GM19372 (cell line): Measurements from ENCODE around the gene GPR152.
"Not testable (repeated sequence)": the region's sequence is repeated elsewhere in the genome, so short reads cannot be mapped to it uniquely, and the experiment has no call there.

Experiments
- ATAC-seq: cut with Tn5 transposase; IDR thresholded peaks from one replicate; pipeline ENCODE4 v1.9.1; 2021; ENCODE audit warnings: mild to moderate bottlenecking, low read depth, moderate library complexity; ENCODE audit not compliant: unreplicated experiment

Gene GPR152

GRCh38 chr11:67466962-67467771 is 14.6 kb upstream of the GPR152 start:
- ATAC-seq: no peak

GRCh38 chr11:67466367-67466766 is 13.8 kb upstream of the GPR152 start:
- ATAC-seq: no peak

DNA sequence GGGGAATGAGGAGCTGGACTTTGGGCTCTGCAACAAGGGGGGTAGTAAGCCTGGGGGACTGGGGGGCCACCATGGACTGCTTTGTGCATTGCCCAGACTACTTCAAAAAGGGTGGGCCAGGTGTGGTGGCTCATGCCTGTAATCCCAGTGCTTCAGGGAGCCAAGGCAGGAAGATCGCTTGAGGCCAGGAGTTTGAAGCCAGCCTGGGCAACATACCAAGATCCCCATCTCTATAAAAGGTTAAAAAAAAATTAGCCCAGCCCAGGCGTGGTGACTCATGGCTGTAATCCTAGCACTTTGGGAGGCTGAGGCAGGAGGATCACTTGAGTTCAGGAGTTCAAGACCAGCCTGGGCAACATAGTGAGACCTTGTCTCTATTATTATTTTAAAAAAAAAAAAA is 13.0 kb upstream of the GPR152 start:
- ATAC-seq: not testable (repeated sequence)

- no peak for ATAC-seq
These were observed 12.6 kb upstream of the GPR152 start for GRCh38 chr11:67465189-67465510.

GRCh38 chr11:67464411-67465188 is 12.1 kb upstream of the GPR152 start:
- peak; percentile 46 for ATAC-seq

- no peak for ATAC-seq
These were observed 11.3 kb upstream of the GPR152 start for GRCh38 chr11:67463680-67464410.

DNA sequence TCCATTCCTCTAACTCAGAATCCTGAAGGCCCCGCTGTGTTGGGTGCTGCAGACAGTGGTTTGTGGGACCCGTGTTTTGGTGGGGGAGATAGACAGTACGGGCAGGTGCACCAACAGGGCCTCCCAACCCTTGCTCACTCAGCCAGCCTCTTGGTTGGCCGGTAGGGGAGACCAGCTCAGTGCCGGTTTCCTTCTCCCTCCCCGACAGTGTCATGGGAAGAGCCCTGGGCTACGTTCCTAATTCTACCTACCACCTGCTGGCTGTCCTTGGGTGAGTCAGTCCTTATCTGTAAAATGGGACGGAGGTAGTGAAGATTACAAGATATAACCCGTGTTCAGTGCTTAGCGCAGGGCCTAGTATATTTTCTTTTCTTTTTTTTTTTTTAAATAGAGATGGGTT is 10.7 kb upstream of the GPR152 start:
- ATAC-seq: no peak

GRCh38 chr11:67458266-67458665 is 5.7 kb upstream of the GPR152 start:
- no peak for ATAC-seq

DNA sequence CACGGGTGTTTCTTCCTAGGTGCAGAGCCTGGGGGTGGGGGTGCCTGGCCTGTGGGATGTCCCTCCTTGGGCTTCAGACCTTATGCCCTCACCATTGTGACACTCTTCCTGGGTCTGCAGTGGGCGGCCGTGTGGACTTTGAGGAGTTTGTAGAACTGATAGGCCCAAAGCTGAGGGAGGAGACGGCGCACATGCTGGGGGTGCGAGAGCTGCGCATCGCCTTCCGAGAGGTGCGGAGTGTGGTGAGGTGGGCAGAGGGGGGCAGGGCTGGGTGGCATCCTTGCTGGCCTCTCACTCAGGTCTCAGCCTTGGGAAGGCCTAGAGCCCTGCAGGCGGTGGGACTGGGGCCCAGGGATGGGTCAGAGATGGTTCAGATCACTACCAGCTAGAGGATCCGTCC is 4.9 kb upstream of the GPR152 start:
- no peak for ATAC-seq

DNA sequence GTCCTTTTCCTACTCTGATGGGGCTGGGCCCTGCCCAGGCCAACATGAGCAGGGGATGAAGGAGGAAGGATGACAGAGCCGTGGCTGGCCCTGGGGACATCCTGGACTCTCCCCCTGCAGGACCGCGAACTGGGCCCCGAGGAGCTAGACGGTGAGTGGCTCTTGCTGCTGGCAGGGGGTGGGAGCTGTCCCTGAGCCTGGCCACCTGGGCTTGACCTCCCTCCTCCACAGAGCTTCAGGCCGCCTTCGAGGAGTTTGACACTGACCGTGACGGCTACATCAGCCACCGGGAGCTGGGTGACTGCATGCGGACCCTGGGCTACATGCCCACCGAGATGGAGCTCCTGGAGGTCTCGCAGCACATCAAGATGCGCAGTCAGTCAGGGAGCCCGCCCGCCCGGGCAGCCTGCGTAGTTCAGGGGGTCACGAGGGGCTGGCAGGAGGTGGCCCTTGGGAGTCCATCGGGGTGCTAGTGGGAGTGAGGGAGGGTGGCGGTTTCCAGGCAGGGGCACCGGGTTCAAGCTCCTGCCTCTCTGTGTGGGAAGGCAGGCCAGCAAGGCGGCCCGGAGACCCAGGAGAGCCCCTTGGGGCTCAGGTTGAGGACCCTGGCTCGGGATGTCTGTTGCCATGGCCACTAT is 3.7 kb upstream of the GPR152 start:
- ATAC-seq: no peak

DNA sequence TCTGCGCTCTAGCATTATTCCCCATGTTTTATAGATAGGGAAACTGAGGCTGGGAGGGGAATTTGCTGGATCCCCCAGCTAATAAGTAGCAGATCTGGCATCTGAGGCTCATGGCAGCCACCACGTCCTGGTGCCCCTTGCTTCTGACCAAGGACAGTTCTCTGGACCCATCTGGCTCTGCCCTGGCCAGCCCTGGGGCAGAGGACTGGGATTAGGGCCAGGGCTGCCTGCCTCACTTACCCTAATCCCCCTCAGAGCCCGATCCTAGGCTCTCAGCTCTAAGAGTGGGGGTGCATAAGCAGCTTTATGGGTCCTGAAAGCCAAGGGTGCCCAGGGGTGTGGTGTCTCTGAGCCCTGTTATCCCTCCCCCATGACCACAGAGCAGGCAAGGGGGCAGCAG is 2.5 kb upstream of the GPR152 start, which contains the start of gene CABP4:
TSS of gene CABP4 (plus strand) at position 301 of the 400 bp plus-strand sequence. CDS start at position 371, 70 bp downstream.
- ATAC-seq: no peak

DNA sequence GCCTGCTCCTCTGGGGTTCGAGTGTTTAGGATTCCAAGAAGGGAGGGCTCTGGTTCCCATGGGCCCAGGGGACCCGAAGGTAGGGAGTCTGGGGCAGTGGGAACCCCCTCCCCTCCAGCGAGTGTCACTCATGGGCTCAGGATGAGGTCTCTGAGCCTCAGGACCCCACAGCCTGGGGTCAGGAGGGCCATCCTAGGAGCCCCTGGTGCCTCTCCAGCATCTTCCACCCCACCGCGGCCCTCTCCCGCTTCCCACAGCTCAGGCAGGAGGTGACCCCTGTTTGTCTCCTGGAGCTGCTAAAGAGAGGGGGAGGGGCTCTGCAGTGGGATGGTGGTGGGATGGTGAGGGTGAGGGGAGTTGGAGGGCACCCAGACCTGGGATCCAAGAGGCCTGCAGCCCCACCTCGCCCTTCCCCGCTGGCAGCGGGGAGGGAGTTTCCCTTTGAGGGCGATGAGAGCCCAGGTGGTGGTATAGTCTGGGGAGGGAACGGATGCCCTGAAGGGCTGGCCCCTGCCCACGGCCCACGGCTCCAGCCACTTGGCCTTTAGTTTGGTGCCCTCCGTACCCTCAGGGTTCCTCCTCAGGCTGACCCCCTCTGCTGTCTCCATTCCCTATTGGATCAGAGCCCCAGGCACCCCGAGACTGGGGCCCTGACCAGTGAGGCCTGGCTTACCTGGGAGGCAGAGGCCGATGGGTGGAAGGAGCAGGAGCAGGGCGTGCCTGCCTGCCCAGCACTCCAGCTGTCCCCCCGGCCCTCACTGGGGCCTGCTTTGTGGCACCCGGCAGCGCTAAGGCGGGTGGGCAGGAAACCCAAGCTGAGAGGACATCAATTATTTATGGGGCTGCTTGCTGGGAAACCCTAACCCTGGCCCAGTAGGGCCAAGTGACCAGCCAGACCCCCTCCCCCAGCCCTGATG is 1.5 kb upstream of the GPR152 start:
- ATAC-seq: no peak

- ATAC-seq: no peak
These were observed 912 bp downstream of the GPR152 start for GRCh38 chr11:67451658-67451976.

- ATAC-seq: no peak
These were observed 1.5 kb downstream of the GPR152 start for GRCh38 chr11:67450796-67451657.

DNA sequence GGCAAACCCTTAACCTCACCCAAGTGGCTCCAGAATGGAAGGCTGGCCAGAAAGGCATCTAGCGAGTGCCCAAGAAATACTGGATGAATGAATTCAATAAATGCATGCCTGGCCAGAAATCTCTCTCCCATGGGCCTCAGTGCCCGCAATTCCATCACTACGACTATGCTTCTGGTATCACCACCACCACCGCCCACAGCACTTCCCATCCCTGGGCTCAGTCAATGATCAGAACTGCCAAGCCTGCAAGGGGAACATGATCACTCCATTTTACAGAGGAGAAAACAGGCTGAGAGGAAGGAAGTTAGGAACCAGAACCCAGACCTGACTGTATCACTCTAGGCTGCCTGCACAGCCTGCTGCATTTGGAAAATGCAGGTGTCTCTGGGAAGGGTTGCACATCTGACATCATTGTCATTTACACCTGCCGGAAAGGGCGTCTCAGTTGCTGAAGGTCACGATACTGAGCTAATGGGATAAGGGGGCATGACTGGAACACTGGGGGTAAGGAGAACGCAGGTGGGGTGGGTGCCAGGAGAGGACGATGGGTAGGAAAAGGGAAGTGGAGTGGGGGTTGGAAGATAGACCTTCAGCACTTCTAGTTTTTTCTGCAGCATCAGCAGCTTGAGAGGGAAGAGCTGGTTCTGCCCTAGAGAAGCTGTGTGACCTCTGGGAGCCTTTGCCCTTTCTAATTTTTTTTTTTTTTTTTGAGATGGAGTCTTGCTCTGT is 3.2 kb downstream of the GPR152 start:
- no peak for ATAC-seq

- no peak for ATAC-seq
These were observed 4.3 kb downstream of the GPR152 start for GRCh38 chr11:67448220-67448609.

DNA sequence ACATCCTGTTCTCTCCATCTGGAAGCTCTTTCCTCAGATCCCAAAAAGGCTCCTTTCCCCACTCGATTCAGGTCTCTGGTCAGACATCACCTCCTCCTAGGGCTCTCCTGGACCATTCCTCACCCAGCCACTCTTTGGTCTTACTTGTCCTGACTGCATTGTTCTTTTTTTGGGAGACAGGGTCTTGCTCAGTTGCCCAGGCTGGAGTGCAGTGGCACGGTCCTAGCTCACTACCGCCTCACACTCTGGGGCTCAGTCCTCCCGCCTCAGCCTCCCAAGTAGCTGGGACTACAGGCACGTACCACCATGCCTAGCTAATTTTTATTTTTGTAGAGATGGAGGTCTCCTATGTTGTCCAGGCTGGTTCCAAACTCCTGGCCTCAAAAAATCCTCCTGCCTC is 7.0 kb downstream of the GPR152 start:
- no peak for ATAC-seq
